Mononuclear cell (primary cell): Measurements from ENCODE around the gene IQCH. TPM values are rescaled to one million over a fixed set of nuclear protein-coding genes. Genes with fewer than 3 reads are reported as not detected.

Source experiments
- H3K27me3 ChIP-seq: 2 replicates; pipeline ENCODE4 v1.6.0; 2011; ENCODE audit warnings: low read length, control low read depth; ENCODE audit not compliant: insufficient read depth
- H3K4me1 ChIP-seq: 2 replicates; pipeline ENCODE4 v1.5.1; 2011; ENCODE audit warnings: mild to moderate bottlenecking, low read length, control low read depth; ENCODE audit not compliant: insufficient read depth
- H3K4me3 ChIP-seq: 2 replicates; pipeline ENCODE4 v1.5.1; 2011; ENCODE audit warnings: mild to moderate bottlenecking, low read length, moderate library complexity
- H3K9me3 ChIP-seq: 2 replicates; pipeline ENCODE4 v1.5.1; 2011; ENCODE audit warnings: low read depth, mild to moderate bottlenecking, control low read depth, low read length
- total RNA-seq: library from RNA; depleted of rRNA; stranded (reverse); fragments of >200 nt; gene quantifications from one replicate; pipeline ENCODE4 v1.2.3, GENCODE V29; 2012

IQCH gene
- total RNA-seq, 1 donor, result 0.42 TPM

DNA sequence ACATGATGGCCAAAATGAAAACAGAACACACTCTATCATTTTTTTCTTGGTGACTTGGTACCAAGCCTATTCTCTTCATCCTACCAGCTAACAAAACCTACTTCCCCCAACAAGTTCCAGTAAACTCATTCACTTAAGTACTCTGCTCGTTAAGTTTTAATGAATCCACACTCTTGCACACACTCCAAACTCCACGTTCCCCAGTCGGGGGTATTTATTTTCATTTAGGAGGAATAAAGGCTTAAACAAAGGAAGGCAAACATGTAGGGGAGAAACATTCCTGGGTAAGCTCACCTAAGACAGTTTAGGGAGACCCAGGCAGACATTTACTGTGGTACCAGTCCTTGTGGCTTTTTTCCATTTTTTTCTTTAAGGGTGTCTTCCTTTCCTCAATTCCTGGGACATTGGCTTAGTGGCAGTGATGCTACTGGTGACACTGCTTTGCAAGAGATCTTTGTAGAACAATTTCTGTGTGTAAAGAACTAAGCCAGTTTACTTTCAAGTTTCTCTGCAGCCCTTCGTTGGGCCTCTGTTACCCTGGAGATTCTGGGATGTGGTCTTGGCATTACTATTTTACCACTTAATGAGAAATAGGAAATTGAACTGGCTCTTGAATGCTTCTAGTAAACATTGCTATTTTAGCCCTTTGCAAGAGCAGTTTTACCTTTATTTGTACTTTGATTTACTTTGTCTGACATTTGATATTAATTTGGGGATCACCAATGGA lies 149.0 kb downstream of the IQCH start:
- no peaks in the 10 kb centered on the region for H3K27me3 ChIP-seq
- H3K4me3 ChIP-seq, result no peak overlapping the region
- H3K9me3 ChIP-seq, result no peaks in the 10 kb centered on the region
- H3K4me1 ChIP-seq, result no peaks in the 10 kb centered on the region

DNA sequence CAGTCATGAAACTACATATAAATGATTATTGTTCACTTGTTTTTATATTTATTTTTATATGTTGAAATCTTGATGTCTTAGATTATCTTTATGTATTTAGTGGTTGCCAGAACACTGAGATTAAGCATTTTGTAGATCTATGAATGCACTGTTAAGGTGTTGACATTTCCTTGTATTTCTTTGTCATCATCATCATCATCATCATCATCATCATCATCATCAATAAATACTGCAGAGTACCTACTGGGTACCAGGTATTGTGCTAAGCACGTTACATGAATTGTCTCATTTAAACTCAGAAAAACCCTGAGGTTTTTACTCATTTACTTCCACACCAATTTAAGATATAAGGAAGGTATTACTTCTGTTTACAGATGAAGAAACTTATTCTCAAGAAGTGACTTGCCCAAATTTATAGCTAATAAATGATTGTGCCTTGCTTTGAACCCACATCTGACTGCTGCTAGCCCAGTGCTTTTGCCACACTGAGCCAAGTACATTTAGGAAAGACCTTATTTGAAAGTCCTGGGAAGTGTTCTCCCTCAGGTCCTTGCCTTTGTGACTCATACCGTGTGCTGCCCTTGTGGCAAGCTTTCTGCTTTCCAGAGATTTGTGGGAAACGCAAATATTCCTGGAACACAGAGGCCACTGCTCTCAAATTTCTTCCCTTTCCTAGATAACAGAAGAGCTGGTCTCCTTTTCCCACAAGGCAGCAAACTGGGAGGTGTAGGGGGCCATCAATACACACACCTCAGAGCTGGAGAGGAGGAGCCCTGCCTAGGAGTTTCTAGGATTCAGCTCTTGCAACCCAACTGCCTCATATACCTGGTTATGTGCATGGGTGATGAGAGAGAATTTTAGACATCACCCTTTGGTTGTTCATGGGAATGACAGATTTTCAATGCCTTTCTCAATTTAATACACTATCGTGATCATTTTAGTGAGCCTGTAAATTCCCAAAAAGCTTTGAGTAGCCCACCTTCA lies 150.9 kb downstream of the IQCH start:
- no peak overlapping the region for H3K4me3 ChIP-seq
- H3K27me3 ChIP-seq, result no peaks in the 10 kb centered on the region
- no peaks in the 10 kb centered on the region for H3K9me3 ChIP-seq
- no peaks in the 10 kb centered on the region for H3K4me1 ChIP-seq

DNA sequence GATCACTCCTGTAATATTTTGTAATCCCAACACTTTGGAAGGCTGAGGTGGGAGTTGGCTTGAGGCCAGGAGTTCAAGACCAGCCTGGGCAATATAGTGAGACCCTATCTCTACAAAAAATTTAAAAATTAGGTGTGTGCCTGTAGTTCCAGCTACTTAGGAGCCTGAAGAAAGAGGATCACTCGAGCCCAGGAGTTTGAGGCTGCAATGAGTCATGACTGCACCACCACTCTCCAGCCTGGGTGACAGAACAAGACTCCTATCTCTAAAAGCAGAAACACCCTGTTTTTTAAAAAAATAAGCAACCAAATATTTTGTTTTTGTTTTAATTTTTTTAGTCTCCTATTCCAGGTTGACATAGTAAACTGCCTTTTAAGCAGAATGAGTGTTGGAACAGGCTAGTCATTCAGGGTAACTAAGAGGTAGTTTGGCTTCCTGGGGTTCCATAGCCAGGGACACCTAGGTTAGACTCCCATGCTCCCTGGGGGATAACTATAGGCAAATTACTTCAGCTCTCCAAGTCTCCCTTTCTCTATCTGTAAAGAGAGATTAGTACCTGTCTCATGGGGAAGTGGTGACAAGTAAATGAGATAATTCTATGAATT lies 151.8 kb downstream of the IQCH start:
- Histone ChIP-seq H3K4me3 (no peak overlapping the region), H3K4me1 (no peaks in the 10 kb centered on the region), H3K27me3 (no peaks in the 10 kb centered on the region), H3K9me3 (no peaks in the 10 kb centered on the region)

DNA sequence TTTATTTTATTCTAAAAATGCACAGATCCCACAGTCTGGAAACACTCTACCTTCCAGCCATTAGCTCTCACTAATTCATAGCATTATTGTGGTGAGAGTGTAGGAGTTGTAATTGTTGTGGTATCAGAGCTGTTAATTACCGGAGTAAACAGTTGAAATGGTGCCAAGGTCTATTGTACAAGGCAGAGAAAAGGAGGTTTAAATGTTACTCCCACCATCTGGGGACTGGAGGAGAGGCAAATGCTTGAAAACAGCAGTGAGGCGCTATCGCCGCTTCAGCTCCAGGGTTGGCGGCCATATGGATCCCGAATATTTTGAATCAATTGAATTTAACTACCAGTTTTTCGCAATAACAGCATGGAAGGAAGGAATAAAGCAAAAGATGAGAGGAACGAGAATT lies 153.2 kb downstream of the IQCH start:
- H3K4me3 ChIP-seq, result no peak overlapping the region
- H3K4me1 ChIP-seq, result no peaks in the 10 kb centered on the region
- no peaks in the 10 kb centered on the region for H3K27me3 ChIP-seq
- no peaks in the 10 kb centered on the region for H3K9me3 ChIP-seq

DNA sequence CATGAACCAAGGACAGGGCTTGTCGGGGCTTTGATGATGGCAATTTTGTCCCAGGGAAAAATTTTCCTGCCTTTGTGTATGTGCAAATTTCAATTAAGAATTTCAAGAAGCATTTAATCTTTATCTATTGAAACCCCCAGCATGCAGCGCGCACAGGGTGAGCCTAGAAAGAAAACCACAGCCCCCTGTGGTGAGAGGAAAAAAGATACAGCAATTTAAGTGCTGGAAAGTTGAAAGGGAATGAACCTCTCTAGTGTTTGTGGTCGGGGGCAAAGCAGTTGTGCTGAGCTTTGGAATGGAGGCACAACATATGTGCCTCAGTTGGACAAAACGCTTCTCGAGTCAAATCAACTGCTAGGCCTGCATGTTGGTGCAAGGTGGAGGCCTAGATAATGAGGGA lies 154.6 kb downstream of the IQCH start:
- Histone ChIP-seq H3K27me3 (no peaks in the 10 kb centered on the region), H3K9me3 (no peaks in the 10 kb centered on the region), H3K4me1 (no peaks in the 10 kb centered on the region), H3K4me3 (no peak overlapping the region)

DNA sequence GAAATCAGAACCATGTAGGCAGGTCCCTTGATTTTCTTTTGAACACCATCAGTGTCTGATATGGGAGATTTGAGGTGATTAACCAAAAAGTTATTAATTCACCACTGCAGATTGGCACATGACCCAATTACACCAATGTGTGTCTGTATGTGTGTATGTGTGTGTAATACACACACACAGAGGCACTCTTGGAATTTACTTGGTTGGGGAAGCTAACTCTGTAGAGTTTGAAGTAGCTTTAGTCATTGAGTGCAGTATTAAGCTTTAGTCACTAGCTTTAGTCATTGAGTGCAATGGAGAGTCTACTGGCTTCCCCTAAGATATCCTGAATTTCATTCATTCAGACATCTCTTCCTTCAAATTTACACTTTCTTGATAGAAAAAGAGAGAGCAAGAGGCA lies 156.9 kb downstream of the IQCH start:
- Histone ChIP-seq H3K27me3 (no peaks in the 10 kb centered on the region), H3K4me1 (no peaks in the 10 kb centered on the region), H3K4me3 (no peak overlapping the region), H3K9me3 (no peaks in the 10 kb centered on the region)

DNA sequence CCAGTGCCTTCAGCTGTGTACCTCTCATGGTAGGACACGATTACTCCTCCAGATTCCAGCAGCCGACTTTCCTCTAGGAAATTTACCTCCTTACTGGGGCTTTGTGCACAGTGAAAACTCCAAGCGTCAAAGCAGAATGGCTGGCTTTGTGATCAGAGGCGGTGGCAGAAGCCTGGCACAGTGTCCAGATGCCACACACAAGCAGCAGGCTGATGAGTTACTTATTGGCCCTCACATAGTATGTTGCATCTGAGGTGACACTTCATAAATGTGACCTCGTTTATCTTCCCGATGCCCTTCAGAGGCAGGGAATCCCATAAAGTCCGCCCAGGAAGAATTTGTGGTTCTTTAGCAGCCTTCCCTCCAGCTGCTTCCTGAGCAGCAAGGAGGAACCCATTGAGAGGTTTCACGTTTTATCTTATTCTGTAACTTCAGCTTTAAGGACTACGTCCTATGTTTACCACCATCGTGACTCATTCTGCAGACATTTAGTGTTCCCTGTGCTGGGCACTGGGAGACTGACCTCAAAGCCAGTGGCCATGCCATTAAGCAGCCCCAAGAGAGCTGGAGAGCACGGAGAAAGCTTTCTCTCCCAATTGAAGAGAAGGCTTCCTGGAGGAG lies 159.3 kb downstream of the IQCH start:
- no peaks in the 10 kb centered on the region for H3K9me3 ChIP-seq
- no peak overlapping the region for H3K4me3 ChIP-seq
- H3K4me1 ChIP-seq, result no peaks in the 10 kb centered on the region
- H3K27me3 ChIP-seq, result no peaks in the 10 kb centered on the region

DNA sequence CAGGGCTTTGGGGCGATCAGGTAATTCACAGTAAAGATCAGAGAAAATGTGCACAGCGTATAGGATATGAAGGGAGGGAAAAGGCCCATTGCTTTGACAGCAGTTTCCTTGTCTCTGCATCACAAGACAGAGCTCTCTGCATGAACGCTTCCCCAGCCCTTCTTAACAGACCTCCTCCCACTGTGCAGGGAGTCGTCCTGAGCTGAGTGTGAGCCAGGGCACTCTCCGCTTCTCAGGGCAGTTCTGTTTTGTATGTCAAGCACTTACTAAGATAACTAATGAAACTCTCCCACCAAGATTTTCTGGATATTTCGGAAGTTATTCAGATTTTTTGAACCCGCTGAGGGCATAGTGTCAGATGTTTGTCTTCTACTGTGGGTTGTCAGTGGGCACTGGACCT lies 160.6 kb downstream of the IQCH start:
- no peaks in the 10 kb centered on the region for H3K27me3 ChIP-seq
- no peaks in the 10 kb centered on the region for H3K4me1 ChIP-seq
- no peaks in the 10 kb centered on the region for H3K9me3 ChIP-seq
- H3K4me3 ChIP-seq, result no peak overlapping the region

DNA sequence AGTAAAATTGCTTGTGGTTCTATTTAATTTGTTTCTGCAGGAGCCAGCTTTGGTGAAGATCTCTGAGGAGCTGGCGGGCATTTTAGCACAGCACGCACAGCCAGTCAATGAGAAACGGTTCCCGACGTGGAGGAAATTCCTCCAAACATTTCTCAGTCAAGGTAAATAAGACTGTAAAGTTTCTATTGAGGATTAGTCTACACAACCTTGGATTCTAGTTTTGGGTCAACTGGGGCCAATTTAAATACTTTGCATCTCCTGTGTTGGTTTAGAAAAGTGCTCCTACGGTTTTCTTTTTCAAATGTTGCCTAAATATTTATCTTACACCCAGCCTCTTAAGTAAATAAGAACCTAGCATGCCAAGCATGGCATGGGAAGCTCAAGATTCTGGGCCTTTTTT lies 162.3 kb downstream of the IQCH start:
- no peaks in the 10 kb centered on the region for H3K9me3 ChIP-seq
- no peak overlapping the region for H3K4me3 ChIP-seq

DNA sequence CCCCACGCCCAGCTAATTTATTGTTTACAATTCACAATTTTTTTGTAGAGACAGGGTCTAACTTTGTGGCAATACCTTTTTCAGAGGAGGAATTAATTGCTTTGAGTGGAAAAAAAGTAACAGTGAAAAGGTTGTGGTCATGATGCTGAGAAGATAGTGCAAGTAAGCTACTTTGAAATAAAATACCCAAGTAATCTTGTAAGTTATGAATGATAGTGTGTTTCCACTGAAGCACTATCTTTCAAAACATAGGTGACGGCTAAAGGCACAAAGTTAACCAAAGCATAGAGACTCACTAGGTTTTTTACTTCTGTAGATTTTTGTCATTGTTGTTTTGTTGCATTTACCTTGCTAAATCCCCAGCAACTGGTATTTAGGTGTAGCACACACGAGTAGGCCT lies 165.1 kb downstream of the IQCH start:
- no peak overlapping the region for H3K4me3 ChIP-seq
- H3K9me3 ChIP-seq, result no peaks in the 10 kb centered on the region
- H3K4me1 ChIP-seq, result no peaks in the 10 kb centered on the region
- no peaks in the 10 kb centered on the region for H3K27me3 ChIP-seq

More for the DNA sequence above, 162.3 kb downstream of the IQCH start:
- no peaks in the 10 kb centered on the region for H3K4me1 ChIP-seq
- H3K27me3 ChIP-seq, result no peaks in the 10 kb centered on the region

DNA sequence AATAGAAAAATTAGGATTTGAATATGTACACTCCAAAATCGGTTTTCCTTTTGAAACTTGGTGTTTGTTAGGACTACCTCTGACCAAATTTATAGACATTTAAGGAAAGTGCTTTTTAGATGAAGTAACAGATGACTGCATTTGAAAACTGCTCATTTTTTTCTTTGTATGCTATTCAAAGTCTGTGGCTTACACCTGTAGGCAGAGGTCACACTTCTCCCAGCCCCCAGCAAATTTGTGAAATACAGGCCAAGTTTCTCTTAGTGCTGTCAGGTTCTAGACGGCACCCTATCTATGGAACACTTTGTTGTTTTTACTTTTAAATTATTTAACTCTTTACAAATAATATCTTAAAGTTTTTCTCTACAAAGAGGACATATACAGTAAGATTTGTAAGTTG lies 165.6 kb downstream of the IQCH start:
- Histone ChIP-seq H3K27me3 (no peaks in the 10 kb centered on the region), H3K9me3 (no peaks in the 10 kb centered on the region), H3K4me1 (no peaks in the 10 kb centered on the region), H3K4me3 (no peak overlapping the region)

DNA sequence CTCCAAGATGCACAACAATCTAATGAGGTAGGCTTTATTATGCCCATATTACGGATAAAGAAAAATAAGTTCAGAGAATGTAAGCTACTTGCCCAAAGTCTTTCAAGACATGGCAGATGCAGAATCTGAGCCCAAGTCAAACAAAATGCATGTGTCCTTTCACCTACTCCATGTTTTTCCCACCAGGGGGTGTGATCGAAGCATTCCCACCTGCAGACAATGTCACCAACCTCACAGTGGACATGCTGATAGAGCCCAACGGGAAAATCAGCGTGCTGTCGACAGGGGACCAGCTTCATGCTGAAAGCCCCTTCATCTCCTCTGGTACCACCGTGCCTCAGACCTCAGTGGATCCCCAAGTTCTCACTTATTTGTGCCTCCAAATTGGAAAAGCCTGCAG lies 166.5 kb downstream of the IQCH start:
- Histone ChIP-seq H3K9me3 (no peaks in the 10 kb centered on the region), H3K4me3 (no peak overlapping the region), H3K27me3 (no peaks in the 10 kb centered on the region), H3K4me1 (no peaks in the 10 kb centered on the region)

DNA sequence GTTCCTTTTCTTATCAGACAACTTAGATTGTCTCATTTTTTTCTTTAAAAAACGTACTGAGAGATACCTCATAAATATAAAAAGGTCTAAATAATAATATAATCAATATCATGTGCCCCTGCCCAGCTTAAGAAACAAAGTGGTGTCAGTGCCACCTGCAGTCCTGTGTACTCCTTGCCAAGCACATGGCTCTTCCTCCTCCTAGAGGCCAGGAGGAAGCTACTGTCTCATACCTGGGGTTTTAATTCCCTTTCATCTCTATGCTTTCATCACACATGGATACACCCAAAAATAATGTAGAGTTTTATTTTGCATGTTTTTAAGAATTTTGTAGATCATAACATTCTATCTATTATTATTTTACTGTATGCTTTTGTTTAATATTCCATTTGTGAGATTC lies 167.7 kb downstream of the IQCH start:
- Histone ChIP-seq H3K4me1 (no peaks in the 10 kb centered on the region), H3K4me3 (no peak overlapping the region), H3K27me3 (no peaks in the 10 kb centered on the region), H3K9me3 (no peaks in the 10 kb centered on the region)

DNA sequence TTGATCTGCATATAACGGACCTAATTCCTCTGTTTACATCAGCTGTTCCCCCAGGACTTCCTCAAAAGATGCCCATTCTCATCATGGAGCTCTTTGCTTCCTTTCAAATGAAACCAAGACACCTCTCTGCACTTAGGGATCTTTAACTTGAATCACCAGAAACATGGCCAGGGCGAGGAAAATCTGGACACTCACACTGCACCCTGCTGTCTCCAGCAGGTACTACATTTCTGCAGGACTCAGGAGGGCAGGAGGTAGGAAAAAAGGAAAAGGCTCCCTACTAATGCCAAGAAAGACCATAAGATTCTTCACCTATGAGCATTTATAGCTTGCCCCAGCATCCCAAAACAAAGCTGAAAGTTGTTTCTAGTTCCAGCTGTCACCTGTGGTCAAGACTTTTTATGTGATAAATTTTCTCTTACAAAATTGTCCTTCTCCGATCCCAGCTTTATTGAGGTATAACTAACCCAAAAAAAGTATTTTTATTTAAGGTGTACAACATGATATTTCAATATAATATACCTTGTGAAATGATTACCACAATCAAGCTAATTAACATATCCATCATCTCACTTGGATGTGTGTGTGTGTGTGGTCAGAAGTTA lies 179.0 kb downstream of the IQCH start:
- H3K27me3 ChIP-seq, result no peaks in the 10 kb centered on the region
- H3K4me3 ChIP-seq, result no peak overlapping the region

More for the DNA sequence above, 179.0 kb downstream of the IQCH start:
- H3K9me3 ChIP-seq, result no peaks in the 10 kb centered on the region
- H3K4me1 ChIP-seq, result no peaks in the 10 kb centered on the region
